Limb (tissue), 2 donors: ENCODE measurements around the gene SRBD1.

Experiments
- DNase-seq, 2 donors: peaks; one replicate each; pipeline ENCODE4 v3.0.0-alpha.2; 2016; ENCODE audit errors: extremely low spot score in 2 of 2

Gene SRBD1

DNA sequence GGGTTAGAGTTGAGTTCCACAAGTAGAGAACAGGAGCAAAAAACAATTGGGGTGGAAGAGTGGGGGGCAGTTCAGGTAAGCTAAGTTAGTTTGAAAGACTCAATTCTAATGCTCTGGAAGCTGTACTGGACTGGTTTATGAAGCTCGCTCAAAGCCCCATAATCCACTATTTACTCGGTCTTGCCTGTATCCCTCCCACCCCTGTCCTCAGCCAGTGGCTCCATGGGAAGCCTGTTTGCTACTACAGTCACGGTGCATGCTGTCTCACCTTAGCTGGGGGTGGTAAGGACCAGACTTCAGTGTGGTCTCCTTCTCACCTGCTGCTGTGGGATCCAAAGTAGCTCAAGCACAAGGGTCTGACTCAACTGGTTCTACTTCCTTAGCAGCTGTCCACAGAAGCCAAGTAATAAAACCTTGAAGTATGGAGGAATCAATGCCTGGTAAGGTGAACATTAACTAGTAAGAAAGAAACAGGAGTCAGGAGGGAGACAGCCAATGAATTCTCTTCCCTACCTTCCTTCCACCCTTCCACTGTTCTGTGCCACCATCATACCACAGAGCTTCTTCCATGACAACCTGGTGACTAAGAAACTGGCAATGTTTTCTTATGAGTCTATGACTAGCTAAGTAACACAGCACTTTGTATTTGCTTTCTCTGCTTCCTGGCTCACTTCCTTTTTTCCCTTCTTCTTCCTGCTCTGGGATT lies 230.8 kb downstream of the SRBD1 start:
- no peak for DNase-seq

DNA sequence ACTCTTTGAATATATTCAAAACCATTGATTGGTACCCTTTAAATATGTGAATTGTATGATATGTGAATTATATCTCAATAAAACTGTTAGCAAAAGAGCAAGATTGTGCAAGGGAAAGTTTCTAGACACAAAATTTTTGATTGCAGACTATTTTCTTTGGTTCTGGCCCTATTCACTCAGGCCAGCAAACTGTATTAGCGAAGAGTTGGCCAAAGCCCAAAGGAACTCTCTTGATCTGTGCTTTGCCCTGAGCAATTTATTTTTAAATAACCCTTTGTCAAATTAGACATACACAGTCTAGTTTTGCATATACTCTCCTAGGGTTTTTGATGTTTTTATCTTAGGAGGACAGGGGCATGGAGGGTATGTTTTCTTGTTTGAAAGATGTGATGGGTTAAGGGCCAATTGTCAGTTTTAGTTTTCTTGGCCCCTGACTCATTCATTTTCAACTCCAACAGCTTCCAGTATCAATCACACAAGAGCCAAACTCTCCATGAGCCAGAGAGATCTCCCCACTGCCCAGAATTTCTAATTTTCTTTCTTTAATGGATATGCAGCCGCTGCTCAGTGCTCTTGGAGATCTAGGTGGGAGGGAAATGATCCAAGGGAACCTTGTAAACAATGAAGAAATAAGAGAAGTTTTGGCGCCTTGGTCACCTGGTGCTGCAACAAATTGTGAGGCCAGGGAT lies 231.5 kb downstream of the SRBD1 start:
- DNase-seq, result no peak

DNA sequence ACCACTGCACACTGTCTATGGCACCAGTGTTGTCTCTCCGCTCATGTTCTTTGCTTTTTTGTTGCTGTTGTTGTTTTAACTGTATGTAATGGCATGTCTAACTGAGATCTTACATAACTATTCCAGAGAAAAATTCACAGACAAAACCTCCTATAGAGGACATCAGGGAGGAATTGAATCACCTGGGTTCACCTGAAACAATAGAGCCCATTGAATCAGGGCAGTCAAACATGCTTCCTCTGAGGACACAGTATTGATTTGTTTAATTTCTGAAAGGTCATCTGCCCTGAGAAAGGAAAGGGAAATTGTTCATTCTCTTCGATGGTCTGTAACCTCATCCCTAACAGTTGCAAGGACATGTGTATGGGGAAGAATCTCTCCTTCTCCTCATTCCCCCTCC lies 237.5 kb downstream of the SRBD1 start:
- no peak for DNase-seq

DNA sequence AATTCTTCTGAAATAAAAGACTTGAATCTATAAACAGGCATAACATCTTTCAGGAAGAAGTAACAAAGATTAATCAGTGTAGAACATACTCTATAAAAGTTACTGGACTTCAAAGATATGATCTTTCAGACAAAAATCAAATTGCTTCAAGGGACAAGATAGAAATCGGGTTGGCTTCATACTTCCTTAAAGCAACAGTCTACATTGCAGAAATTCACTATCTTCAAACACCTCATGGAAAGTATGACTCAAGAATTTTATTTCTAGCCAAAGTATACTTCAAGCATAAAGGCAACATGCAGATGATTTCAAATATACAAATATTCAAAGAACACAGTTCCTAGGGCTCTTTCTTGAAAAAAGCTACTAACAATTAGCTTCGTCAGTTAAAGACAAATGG lies 240.7 kb downstream of the SRBD1 start:
- no peak for DNase-seq

DNA sequence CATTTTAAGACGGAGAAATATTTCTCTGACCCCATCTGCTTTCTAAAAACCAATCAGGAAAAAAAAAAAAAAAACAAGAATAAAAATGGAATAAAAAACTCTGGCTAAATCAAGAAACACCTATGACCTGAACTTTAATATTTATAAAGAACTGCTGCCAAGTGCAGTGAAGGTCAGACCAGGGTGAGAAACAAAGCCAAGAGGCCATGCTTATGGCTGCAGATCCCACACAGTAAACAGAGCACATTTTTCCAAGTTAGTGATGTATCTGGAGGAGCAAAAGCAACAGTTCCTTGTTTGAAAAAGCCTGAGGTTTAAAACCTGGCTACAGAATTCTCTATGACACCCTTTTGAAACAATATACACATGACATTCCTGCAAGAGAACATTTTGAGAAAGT lies 242.3 kb downstream of the SRBD1 start:
- DNase-seq, result no peak

DNA sequence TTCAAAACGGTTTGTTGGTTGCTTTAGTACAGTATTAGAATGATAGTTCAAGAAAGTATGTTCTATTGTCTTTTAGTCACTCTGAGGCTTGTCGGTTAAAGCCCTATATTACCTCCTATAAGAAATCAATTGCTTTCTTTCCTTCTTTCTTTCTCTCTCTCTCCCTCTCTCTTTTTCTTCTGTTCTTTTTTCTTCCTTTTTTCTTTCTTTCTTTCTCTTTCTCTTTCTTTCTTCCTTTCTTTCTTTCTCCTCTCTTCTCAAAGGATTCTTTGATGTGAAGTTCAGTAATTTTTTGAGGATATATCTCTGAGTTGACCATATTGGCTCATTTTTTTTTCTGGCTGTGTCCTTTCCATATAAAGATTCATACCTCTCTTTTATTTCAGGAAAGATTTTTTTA lies 249.4 kb downstream of the SRBD1 start:
- no peak for DNase-seq

DNA sequence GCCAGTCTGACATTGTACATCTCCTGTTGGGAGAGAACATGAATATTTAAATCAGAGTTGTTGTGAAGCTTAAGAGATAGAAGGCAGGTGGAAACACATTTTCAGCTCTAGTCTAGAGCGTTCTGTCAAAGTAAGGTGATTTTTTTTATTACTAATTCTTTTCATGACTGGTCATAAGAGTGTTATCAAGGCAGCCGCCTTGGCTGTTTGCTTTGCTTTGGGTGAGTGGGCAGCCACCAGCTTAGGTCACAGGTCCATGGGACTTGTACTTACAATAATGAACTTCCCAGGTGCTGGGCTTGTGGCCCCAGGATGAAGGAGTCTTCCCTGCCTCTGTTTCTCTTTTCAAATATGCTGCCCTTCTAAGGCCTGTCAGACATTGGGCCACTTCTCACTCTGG lies 256.3 kb downstream of the SRBD1 start:
- DNase-seq, result no peak

DNA sequence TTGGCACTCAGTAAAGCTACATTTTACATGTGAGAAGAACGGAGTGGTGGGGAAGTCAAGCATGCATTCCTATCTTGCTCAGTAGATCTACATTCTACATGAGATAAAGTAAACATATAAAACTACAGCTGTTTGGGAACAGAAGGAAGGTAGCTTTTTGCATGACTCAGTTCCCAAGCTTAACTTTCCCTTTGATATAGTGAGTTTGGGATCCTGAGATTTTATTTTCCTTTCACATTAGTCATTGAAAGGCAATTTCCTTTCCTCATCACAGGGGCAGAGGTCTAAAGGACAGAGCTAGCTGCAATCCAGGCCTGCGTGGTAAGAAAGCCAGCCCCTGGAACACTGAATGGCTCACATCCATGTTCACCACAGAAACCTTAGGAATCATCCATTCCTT lies 257.2 kb downstream of the SRBD1 start:
- DNase-seq, result no peak

DNA sequence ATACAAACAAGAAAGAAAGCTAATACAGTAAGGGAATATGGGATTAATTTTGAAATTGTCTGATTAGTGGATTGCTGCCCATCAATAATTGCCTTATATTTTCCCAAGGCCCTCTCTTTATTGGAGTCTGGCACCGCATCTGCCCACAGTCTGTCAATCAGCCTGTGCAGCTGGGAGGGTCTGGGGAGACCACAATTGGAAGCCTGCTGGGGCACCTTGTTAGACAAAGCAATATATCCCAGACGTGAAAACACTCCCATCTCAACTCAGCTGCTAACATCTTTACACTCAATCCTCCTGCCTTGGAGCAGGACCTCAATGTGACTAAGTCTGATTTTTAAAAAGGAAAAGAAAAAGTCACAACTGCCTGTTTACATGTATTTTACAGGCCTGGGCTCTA lies 258.6 kb downstream of the SRBD1 start:
- DNase-seq, result no peak

DNA sequence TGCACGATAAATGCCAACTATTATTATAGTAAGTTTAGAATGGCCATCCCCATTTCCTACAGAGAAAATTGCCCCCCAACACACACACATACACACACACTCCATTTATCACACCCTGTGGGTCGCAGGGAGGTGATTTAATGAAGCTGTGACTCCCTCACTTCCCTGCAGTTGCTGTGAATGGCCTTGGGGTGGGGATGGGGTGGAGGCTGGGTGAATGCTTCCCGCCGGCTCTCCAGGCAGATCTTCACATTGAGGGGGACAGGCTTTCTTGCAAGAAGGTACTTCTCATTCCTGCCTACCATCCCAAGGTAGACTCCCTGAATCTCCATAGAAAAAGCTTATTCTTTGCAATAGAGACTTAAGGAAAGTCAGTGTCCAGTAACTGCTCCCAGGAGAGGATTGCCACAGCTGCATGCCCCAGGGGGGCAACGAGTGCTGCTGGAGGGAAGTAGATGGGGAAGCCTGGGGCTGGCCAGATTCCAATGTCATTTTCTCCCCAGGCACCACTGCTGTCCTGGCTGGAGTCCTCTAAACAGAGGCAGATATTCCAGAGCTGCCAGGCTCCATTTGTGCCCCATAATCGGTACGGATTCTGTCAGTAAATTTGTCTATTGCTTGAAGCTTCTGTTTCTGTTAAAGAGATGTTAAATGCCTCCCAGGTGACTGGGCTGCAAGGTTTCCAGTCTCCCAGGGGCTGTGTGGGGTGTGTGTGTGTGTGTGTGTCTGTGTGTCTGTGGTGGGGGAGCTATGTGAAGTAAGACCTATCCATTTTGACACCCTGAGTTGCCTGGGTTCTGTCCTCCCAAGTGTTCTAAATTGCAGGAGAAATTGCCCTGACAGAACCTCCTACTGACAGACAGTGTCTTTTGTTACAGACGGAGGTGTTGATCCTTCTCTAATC lies 265.5 kb downstream of the SRBD1 start:
- no peak for DNase-seq

DNA sequence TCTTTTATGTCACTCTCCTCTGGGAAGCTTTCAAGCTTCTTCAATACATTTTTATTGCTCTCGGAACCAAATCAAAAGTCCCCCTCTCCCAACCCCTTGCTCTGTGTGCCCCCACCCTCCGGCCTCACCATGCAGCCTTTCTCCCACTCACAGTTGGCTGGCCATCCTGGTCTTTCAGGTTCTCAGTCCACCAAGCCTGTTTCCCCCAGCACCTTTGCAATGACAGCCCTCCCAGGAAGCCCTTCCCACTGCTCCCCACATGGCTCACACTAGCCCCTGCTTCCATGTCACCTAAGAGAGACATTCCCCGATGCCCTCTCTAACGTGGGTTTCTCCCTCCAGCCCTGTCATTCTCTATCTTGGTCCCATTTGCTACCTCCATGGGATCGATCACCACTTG lies 266.6 kb downstream of the SRBD1 start:
- no peak for DNase-seq

DNA sequence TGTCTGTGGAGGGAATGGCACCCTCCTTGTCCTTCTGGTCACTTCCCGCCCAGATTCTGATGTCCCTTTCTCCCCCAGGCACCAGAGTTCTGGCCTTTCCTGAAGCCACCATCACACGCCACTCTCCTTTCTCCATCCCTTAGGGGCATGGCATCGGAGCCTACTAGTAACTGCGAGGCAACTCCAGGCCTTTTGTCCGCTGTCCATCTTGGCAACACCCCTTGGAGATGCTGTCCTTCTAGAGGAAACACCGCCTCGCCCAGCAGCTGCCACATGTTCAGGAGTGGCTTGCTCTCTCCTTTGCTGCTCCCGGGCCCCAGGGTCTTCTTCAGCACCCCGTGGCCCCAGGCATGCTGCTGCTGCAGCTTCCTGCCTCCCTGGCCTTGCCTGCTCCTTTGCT lies 267.0 kb downstream of the SRBD1 start:
- no peak for DNase-seq

DNA sequence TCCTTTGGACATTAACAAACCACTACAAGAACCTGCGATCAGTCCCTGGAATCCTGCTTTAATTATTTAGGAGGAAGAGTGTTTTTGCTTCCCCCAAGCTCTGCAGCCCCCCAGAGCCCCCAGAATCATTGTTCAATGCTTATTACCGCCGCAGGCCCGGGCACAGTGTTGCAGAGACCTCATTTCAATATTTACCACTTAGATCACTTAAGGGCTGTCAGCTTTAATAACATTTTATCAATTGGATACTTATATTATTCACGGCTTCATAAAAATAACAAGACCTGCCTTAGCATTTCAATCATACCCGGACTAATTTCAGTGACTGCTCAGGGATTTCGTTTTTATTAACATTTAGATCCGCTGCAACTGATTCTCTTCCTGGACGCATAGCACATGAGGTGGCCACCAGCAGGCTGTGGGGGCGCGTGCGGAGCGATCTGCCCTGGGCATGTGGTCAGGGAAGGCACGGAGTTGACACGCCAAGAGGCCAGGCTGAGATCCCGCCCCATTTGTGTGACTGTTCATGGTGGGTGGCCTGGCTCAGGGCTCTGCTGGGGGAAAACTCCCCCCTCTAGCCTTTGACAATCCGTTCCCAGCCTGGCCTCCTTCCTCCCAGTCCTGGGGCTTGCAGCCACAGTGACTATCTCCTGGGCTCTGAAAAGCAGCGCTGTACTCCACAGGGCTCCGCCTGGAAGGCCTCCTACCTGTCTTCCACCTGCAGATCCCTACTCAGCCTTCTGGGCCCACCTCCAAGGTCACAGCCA lies 267.6 kb downstream of the SRBD1 start:
- DNase-seq, result no peak

DNA sequence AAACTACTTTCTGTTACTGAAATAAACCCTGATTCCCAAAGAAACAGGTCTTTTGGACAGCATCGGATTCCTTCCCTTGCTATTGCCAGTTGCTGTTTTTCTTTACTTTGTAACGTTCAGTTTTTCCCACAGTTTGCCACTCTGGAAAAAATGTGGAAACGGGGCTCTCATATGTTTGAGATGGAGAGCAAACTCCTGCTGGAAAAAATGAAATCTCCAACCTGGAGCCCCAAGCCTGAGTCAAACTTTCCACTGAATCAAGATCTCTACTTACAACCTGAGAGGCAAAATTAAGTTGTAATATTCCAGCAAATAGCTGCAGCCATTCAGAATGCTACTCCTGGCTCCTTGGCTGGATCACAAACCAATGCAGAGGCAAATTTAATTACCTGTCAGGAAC lies 270.7 kb downstream of the SRBD1 start:
- peak in 1 of 2 donors; percentile 55 for DNase-seq

DNA sequence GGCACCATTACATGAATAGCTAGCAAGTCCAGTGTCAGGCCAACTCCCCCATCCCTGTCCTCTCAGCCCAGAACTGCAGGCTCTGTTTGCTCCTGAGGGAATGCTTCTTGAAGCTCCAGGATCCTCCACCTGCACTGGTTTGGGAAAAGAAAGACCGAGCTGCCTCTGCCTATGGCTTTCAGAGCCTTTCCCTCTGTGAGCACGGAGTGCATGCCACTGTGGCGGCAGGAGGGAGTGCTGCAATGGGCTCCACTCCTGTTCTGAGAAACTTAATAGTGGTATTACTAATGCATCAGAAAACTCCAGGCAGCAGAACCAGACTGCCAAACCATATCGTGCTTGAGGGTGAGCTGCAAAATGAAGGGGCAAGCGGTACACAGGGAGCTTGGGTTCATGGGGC lies 271.8 kb downstream of the SRBD1 start:
- DNase-seq, result no peak
